Measurements from ENCODE around the gene DLX2. TPM values are rescaled to one million over a fixed set of nuclear protein-coding genes. Genes with fewer than 3 reads are reported as not detected.

The DLX2 gene
- total RNA-seq, 1 experiment from 2014 or later = 0.82 TPM

DNA sequence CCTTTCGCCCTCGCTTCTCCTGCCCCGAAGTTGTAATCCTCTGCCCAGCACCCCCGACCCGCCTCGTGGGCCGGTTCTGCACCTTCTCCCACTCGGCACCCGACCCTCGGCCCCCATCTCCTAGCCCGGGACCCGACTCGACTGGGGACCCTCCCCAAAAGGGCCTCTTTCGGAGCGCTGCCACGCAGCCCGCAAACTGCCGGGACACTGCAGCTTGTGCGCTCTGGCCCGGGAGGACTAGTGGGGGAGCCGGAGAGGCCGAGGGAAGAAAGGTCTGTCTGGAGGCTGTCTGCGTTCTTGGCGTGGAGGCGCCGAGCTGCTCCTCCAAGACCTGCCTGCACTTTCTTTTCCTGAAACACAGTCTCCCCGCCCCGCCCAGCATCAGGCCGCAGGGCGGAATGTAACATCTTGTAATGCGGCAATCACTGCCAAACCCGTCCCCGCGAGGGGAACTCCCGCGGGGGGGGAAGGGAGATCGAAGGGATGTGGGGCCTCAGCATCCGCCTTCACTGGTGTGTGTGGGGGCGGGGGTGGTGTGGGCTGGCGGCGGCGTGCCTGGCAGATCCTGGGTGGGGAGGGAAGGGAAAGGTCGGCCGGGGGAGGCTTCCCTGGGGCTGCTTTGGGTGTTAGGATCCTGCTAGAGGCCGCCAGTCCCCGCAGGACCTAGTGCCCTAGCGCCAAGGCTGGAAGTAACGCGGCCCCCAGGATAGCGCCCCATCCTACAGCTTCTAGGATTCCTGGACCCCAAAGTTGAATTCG is 7.4 kb downstream of the DLX2 start:
- peaks cover 13% of the 10 kb centered on the region for H3K4me1 Mint-ChIP-seq (ENCODE audit: low read depth, unreplicated experiment)

DNA sequence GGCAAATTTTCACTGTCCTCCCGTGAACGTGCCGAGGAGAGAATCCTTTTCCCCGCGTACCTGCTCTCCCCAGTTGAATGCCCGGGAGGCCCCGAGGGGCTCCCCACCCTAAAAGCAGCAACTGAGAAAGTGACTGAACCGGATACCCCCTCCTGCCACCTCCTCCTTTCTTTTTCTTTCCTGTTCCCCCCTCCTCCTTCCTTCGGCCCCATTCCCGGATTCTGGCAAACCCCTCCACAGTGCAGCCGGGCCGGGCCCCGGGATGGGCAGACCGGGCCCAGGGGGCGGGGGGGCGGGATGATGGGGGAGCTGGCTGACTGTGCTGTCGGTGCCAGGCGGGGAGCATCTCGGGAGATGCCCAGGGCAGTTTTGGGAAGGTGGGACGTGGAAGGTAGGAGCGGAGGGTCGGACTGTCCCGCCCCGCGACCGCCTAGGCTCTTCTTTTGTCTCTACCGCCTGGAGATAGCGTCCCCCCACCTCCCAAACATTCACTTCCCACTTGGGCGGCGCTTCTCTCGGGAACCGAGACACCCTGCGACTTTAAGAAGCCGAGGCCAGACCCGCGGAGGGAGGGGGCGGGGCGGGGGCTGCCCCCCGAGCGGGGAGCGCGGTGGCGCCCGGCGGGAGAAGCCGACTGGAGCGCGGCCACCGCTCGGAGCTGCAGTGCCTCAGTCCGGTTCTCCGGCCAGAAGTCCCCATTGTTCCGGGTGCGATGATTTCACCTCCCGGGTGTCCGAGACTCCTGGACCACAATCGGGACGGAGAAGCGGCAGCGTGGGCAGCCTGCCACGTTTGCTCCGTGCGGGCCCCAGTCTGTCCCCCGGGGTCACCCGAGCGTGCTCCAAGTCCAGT is 8.2 kb downstream of the DLX2 start:
- intact Hi-C loops (cut with micrococcal nuclease; ENCODE audit: unreplicated experiment) = loop anchor here (1.0 kb wide), 1 partner anchor 9 kb away; the partner anchor contains the start of gene DLX1
- BruUV-seq (replicated peaks) = no TSS peak
- peak in 1 of 2 experiments; percentile 29 for DNase-seq
- Histone ChIP-seq H3K27me3 (replicated peaks; ENCODE audit: control insufficient read depth, insufficient read depth, low read length) (0 out of 2 replicates have a peak, but pooled peaks cover 2% of the 10 kb centered on the region), H3K4me3 (ENCODE audit: low read depth, low read length) (peak overlapping the region; percentile 32), H3K9me3 (no peaks in the 10 kb centered on the region), H3K4me1 (peaks cover 11% of the 10 kb centered on the region), H3K36me3 (ENCODE audit: control insufficient read depth, insufficient read depth, low read length) (no peaks in the 10 kb centered on the region)
- Mint-ChIP-seq H3K36me3 (ENCODE audit: insufficient read depth, unreplicated experiment) (peaks cover 13% of the 10 kb centered on the region), H3K4me3 (ENCODE audit: unreplicated experiment) (peak overlapping the region; percentile 71), H3K9me3 (ENCODE audit: unreplicated experiment) (no peaks in the 10 kb centered on the region), H3K27me3 (ENCODE audit: insufficient read depth, unreplicated experiment) (peaks cover 10% of the 10 kb centered on the region), H3K4me1 (ENCODE audit: low read depth, unreplicated experiment) (peaks cover 13% of the 10 kb centered on the region), H3K27ac (ENCODE audit: unreplicated experiment) (no peak overlapping the region)
- TF ChIP-seq, protein P1, sequence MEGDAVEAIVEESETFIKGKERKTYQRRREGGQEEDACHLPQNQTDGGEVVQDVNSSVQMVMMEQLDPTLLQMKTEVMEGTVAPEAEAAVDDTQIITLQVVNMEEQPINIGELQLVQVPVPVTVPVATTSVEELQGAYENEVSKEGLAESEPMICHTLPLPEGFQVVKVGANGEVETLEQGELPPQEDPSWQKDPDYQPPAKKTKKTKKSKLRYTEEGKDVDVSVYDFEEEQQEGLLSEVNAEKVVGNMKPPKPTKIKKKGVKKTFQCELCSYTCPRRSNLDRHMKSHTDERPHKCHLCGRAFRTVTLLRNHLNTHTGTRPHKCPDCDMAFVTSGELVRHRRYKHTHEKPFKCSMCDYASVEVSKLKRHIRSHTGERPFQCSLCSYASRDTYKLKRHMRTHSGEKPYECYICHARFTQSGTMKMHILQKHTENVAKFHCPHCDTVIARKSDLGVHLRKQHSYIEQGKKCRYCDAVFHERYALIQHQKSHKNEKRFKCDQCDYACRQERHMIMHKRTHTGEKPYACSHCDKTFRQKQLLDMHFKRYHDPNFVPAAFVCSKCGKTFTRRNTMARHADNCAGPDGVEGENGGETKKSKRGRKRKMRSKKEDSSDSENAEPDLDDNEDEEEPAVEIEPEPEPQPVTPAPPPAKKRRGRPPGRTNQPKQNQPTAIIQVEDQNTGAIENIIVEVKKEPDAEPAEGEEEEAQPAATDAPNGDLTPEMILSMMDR (IDR thresholded peaks at IDR 0.05; ENCODE audit: insufficient read depth in 1 of 2, low read depth in 1 of 2, low read length in 1 of 2, severe bottlenecking in 1 of 2, unreplicated experiment in 1 of 2) = no peak
- CTCF ChIA-PET = no interaction called here
- POLR2A ChIA-PET = interaction anchor here (0.8 kb wide), 1 partner anchor 9 kb away, joined by 3 read pairs; the partner anchor contains the start of gene DLX1

More for the DNA sequence above, 7.4 kb downstream of the DLX2 start:
- Mint-ChIP-seq H3K36me3 (ENCODE audit: insufficient read depth, unreplicated experiment) (peaks cover 13% of the 10 kb centered on the region), H3K4me3 (ENCODE audit: unreplicated experiment) (peak overlapping the region; percentile 71), H3K27me3 (ENCODE audit: insufficient read depth, unreplicated experiment) (peaks cover 10% of the 10 kb centered on the region), H3K27ac (ENCODE audit: unreplicated experiment) (no peak overlapping the region), H3K9me3 (ENCODE audit: unreplicated experiment) (no peaks in the 10 kb centered on the region)
- TF ChIP-seq, protein P1 (IDR thresholded peaks at IDR 0.05; ENCODE audit: insufficient read depth in 1 of 2, low read depth in 1 of 2, low read length in 1 of 2, severe bottlenecking in 1 of 2, unreplicated experiment in 1 of 2) = no peak
- Histone ChIP-seq H3K36me3 (ENCODE audit: control insufficient read depth, insufficient read depth, low read length) (no peaks in the 10 kb centered on the region), H3K4me1 (peaks cover 11% of the 10 kb centered on the region), H3K9me3 (no peaks in the 10 kb centered on the region), H3K4me3 (ENCODE audit: low read depth, low read length) (peak overlapping the region; percentile 32), H3K27me3 (replicated peaks; ENCODE audit: control insufficient read depth, insufficient read depth, low read length) (0 out of 2 replicates have a peak, but pooled peaks cover 2% of the 10 kb centered on the region)
- POLR2A ChIA-PET = interaction anchor here (0.8 kb wide), 1 partner anchor 10 kb away, joined by 3 read pairs; the partner anchor contains the start of gene DLX1
- intact Hi-C loops (cut with micrococcal nuclease; ENCODE audit: unreplicated experiment) = loop anchor here (1.0 kb wide), 1 partner anchor 10 kb away; the partner anchor contains the start of gene DLX1
- no TSS peak for BruUV-seq (replicated peaks)
- peak; percentile 62 to 68 for DNase-seq
- CTCF ChIA-PET = interaction anchor here (0.9 to 1.3 kb wide), 2 partner anchors 9 to 10 kb away, joined by 3 to 9 read pairs; partner anchors contain the start of gene DLX1
